Osteocyte (in vitro differentiated cells): ENCODE data around the gene CFAP73. TPM values are rescaled to one million over a fixed set of nuclear protein-coding genes. Genes with fewer than 3 reads are reported as not detected.

Experiments
- DNase-seq: peaks from one replicate; pipeline ENCODE4 v3.0.0; 2021; ENCODE audit warnings: mixed read lengths; ENCODE audit not compliant: unreplicated experiment; ENCODE audit errors: extremely low spot score
- H3K27ac Mint-ChIP-seq: one replicate; pipeline ENCODE4 v1.8.0; 2021; ENCODE audit warnings: mild to moderate bottlenecking, mixed read lengths; ENCODE audit not compliant: unreplicated experiment
- H3K27me3 Mint-ChIP-seq: one replicate; pipeline ENCODE4 v1.8.0; 2021; ENCODE audit warnings: mixed read lengths; ENCODE audit not compliant: unreplicated experiment
- H3K36me3 Mint-ChIP-seq: one replicate; pipeline ENCODE4 v1.8.0; 2021; ENCODE audit warnings: mixed read lengths; ENCODE audit not compliant: unreplicated experiment
- H3K4me1 Mint-ChIP-seq: one replicate; pipeline ENCODE4 v1.8.0; 2021; ENCODE audit warnings: mixed read lengths; ENCODE audit not compliant: unreplicated experiment
- H3K4me3 Mint-ChIP-seq: one replicate; pipeline ENCODE4 v1.8.0; 2021; ENCODE audit warnings: mild to moderate bottlenecking, moderate library complexity, mixed read lengths; ENCODE audit not compliant: unreplicated experiment
- H3K9me3 Mint-ChIP-seq: one replicate; pipeline ENCODE4 v1.8.0; 2021; ENCODE audit warnings: mixed read lengths; ENCODE audit not compliant: unreplicated experiment
- total RNA-seq: library from RNA; stranded (reverse); gene quantifications from 2 replicates; pipeline ENCODE4 v1.2.1, GENCODE V29; 2021
- TF ChIP-seq, protein P1 (sequence below): fragments of 200-600 bp; sonication (generic); IDR thresholded peaks from 2 replicates; pipeline ENCODE4 v1.5.0; 2021; ENCODE audit warnings: antibody characterized with exemption, mild to moderate bottlenecking, moderate library complexity

The CFAP73 gene
- total RNA-seq, 1 donor from 2014 or later = not detected

DNA sequence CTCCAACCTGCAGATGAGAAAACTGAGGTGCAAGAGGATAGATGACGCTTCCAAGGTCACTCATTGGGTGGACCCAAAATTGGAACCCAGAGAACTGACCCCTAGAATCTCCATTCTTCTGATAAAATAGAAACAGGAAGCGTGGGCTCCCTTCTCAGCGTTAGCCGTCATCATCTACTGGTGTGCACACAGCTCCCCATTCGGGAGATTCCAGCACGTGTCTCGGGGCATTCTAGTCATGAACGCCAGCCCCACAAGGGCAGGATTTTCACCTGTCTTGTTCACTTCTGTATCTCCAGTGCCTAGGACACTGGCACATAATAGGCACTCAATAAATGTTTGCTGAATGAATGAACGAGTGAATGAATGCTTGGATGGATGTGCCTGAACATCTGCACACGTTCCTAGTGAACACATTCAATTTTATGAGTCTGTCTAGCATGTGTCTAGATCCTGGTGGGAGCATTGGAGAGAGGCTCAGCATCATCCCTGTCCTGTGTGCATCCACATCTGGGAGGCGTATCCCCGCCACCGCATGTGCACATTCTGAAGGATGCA lies 44.5 kb upstream of the CFAP73 start:
- DNase-seq = no peak
- no peaks in the 10 kb centered on the region for H3K9me3 Mint-ChIP-seq
- TF ChIP-seq, protein P1, sequence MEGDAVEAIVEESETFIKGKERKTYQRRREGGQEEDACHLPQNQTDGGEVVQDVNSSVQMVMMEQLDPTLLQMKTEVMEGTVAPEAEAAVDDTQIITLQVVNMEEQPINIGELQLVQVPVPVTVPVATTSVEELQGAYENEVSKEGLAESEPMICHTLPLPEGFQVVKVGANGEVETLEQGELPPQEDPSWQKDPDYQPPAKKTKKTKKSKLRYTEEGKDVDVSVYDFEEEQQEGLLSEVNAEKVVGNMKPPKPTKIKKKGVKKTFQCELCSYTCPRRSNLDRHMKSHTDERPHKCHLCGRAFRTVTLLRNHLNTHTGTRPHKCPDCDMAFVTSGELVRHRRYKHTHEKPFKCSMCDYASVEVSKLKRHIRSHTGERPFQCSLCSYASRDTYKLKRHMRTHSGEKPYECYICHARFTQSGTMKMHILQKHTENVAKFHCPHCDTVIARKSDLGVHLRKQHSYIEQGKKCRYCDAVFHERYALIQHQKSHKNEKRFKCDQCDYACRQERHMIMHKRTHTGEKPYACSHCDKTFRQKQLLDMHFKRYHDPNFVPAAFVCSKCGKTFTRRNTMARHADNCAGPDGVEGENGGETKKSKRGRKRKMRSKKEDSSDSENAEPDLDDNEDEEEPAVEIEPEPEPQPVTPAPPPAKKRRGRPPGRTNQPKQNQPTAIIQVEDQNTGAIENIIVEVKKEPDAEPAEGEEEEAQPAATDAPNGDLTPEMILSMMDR = no peak
- no peaks in the 10 kb centered on the region for H3K36me3 Mint-ChIP-seq
- peaks cover 53% of the 10 kb centered on the region for H3K27me3 Mint-ChIP-seq
- no peak overlapping the region for H3K4me3 Mint-ChIP-seq
- no peak overlapping the region for H3K27ac Mint-ChIP-seq
- H3K4me1 Mint-ChIP-seq = no peaks in the 10 kb centered on the region

DNA sequence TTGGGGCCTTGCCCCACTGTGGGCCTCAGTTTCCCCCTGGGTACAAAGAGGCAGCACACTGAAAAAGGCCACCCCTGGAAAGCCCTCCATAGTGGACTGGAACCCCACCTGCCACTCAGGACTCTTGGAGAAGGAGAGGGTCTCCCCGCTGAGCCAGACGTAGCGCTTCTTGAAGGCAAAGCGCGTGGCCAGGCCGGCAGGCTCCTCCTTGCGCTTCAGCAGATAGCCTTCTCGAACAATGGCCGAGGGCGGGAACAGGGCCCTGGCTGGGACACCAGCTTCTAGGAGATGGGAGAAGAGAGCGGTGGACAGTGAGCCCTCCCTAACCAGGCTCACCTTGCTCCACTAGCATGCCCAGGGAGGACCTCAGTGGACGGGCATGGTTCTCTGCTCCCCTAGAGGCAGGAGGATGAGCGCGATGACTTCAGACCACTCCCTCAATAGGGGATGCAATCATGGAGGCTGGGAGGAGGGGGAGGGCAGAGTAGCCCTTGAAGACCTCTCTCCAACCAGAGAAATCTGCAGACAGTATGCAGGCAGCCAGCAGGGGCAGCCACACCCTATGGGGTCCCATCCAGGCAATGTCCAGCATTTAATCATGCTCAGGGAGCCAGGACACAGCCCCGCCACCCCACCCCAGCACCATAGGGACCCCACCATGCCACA lies 43.8 kb upstream of the CFAP73 start:
- Mint-ChIP-seq H3K27me3 (peaks cover 57% of the 10 kb centered on the region), H3K4me3 (no peak overlapping the region), H3K4me1 (no peaks in the 10 kb centered on the region), H3K36me3 (no peaks in the 10 kb centered on the region), H3K27ac (no peak overlapping the region), H3K9me3 (no peaks in the 10 kb centered on the region)
- DNase-seq = no peak
- TF ChIP-seq, protein P1 = no peak

DNA sequence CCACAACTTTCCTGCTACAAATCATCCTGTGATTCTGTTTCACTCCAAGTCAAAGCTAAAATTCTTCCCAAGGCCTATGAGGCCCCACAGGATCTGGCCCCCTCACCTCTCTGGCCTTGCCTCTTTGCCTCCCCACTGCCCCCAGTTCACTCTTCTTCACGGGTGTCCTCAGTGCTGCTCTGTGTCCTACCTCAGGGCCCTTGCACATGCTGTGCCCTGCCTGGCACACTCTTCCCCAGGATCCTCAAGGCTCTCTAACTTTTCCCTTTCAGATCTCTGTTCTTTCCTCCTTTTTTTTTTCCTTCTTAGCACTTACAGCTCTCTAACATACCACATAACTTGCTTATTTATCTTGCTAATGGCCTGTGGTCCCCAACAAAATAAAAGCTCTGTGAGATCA lies 43.2 kb upstream of the CFAP73 start:
- Mint-ChIP-seq H3K36me3 (no peaks in the 10 kb centered on the region), H3K4me3 (no peak overlapping the region), H3K27me3 (peaks cover 62% of the 10 kb centered on the region), H3K9me3 (no peaks in the 10 kb centered on the region), H3K27ac (no peak overlapping the region), H3K4me1 (no peaks in the 10 kb centered on the region)
- no peak for DNase-seq
- TF ChIP-seq, protein P1 = no peak

DNA sequence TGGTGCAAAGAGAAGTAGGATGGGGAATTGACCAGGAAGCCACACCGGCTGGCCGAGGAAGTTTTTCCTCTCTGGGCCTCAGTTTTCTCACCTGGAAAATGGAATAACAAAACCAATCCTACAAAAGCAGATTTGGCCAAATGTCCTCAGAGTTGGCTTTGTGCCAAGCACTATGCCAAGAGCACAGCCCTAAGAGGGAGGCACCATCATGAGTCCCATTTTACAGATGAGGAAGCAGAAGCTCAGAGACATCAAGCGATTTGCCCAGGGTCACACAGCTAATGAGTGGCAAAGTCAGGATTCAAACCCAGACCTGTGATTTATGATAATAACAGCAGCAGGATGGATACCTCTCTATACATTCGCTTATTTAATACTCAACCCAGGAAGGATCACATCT lies 41.2 kb upstream of the CFAP73 start:
- H3K9me3 Mint-ChIP-seq = no peaks in the 10 kb centered on the region
- H3K4me3 Mint-ChIP-seq = no peak overlapping the region
- H3K4me1 Mint-ChIP-seq = no peaks in the 10 kb centered on the region
- DNase-seq = no peak
- TF ChIP-seq, protein P1 = no peak
- H3K36me3 Mint-ChIP-seq = no peaks in the 10 kb centered on the region
- H3K27ac Mint-ChIP-seq = no peak overlapping the region
- H3K27me3 Mint-ChIP-seq = peaks cover 65% of the 10 kb centered on the region

DNA sequence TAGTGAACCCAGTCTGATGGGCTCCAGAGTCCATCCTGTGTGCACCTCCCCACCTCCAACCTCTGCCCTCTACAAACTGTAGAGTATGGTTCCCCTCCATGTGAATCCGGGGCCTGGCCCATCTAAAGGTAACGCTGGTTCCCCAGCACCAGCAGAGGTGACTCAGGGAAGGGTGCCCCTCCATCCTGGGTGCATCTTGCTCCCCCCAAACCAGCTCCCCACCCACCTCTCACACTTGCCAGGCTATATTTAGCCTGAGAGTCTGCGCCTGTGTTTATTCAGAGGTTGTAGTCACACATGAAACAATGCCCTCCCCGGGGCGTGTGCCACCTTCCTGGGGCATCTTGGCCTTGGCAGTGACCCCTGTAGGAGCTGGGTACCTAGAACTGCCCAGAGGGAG lies 40.2 kb upstream of the CFAP73 start:
- Mint-ChIP-seq H3K9me3 (no peaks in the 10 kb centered on the region), H3K4me1 (no peaks in the 10 kb centered on the region), H3K27me3 (peaks cover 63% of the 10 kb centered on the region), H3K27ac (no peak overlapping the region), H3K36me3 (no peaks in the 10 kb centered on the region), H3K4me3 (no peak overlapping the region)
- DNase-seq = no peak
- TF ChIP-seq, protein P1 = no peak
